A549 (cell line): ENCODE data around the gene HEXB. TPM values are rescaled to one million over a fixed set of nuclear protein-coding genes. Genes with fewer than 3 reads are reported as not detected.
A peak's percentile ranks its signal among the peaks of the same experiment; 100 is the strongest.

Experiments
- ATAC-seq, 2 experiments: fragments of 200-7000 bp in 1 of 2; fragments of >200 bp in 1 of 2; cut with Nextera tagmentation in 1 of 2; cut with Tn5 transposase in 1 of 2; 3 replicates each; pipeline versions ENCODE4 v1.8.0 to v1.9.1; 2018 to 2020; ENCODE audit warnings: mild to moderate bottlenecking in 1 of 2, moderate library complexity in 1 of 2
- CTCF ChIA-PET: fragments of 300-600 bp; sonication (Branson Sonifier 250); formaldehyde crosslinking; extraction: SDS; loops from one replicate; lab custom pipeline; 2021; ENCODE audit warnings: antibody characterized with exemption, inconsistent platforms; lab: Yijun Ruan, JAX
- POLR2A ChIA-PET: fragments of 350-600 bp; formaldehyde crosslinking; extraction: SDS; loops from one replicate; lab custom pipeline; 2021; ENCODE audit warnings: antibody characterized with exemption, inconsistent platforms; lab: Yijun Ruan, JAX
- DNase-seq, 2 experiments: peaks; one replicate each; pipeline versions ENCODE4 v3.0.0 to v3.0.0-alpha.2; 2011 to 2016; ENCODE audit warnings: low read depth in 1 of 2, low spot score in 1 of 2
- FAIRE-seq: peaks from 2 replicates; lab custom pipeline; 2011; peaks lifted over from hg19 to GRCh38; lab: Jason Lieb, UNC
- H3K27ac ChIP-seq, 2 experiments: fragments of >200 bp; sonication (Bioruptor Twin); formaldehyde crosslinking; 3 replicates each; pipeline ENCODE4 v1.5.1; 2016 to 2017
- H3K4me1 ChIP-seq: fragments of >200 bp; sonication (Bioruptor Twin); formaldehyde crosslinking; 3 replicates; pipeline ENCODE4 v1.6.1; 2016
- H3K4me2 ChIP-seq: fragments of >200 bp; sonication (Bioruptor Twin); formaldehyde crosslinking; 3 replicates; pipeline ENCODE4 v1.6.1; 2016
- H3K4me3 ChIP-seq: fragments of >200 bp; sonication (Bioruptor Twin); formaldehyde crosslinking; 3 replicates; pipeline ENCODE4 v1.5.1; 2016
- H3K9me3 ChIP-seq: fragments of >200 bp; sonication (Bioruptor Twin); formaldehyde crosslinking; 3 replicates; pipeline ENCODE4 v1.6.1; 2016
- ATOH8 ChIP-seq: fragments of 250-450 bp; sonication (Bioruptor Pico); IDR thresholded peaks from 2 replicates; pipeline ENCODE4 v1.5.0; 2020; ENCODE audit warnings: low read depth, mild to moderate bottlenecking, moderate library complexity
- CEBPB ChIP-seq, 2 experiments: fragments of >200 bp in 1 of 2; sonication (Bioruptor Twin) in 1 of 2; formaldehyde crosslinking in 1 of 2; IDR thresholded peaks; 2 replicates each; pipeline ENCODE4 v1.6.1; 2012 to 2016
- EHMT2 ChIP-seq: fragments of 200-600 bp; sonication (generic); IDR thresholded peaks from 2 replicates; pipeline ENCODE4 v1.6.1; 2016; ENCODE audit warnings: antibody characterized with exemption, low read depth, mild to moderate bottlenecking, moderate library complexity
- FOSB ChIP-seq: fragments of 250-450 bp; sonication (Bioruptor Pico); IDR thresholded peaks from 2 replicates; pipeline ENCODE4 v1.5.0; 2020; ENCODE audit warnings: mild to moderate bottlenecking, moderate library complexity
- HES2 ChIP-seq: fragments of >200 bp; sonication (Bioruptor Twin); formaldehyde crosslinking; IDR thresholded peaks from 2 replicates; pipeline ENCODE4 v1.6.1; 2016
- HOXA7 ChIP-seq: fragments of 250-450 bp; sonication (Bioruptor Pico); IDR thresholded peaks from 2 replicates; pipeline ENCODE4 v1.5.0; 2020; ENCODE audit warnings: mild to moderate bottlenecking, moderate library complexity
- JUNB ChIP-seq: fragments of >200 bp; sonication (Bioruptor Twin); formaldehyde crosslinking; IDR thresholded peaks from 2 replicates; pipeline ENCODE4 v1.6.1; 2016
- KDM1A ChIP-seq: fragments of 200-600 bp; sonication (generic); IDR thresholded peaks from 2 replicates; pipeline ENCODE4 v1.6.1; 2016; ENCODE audit warnings: low read depth, mild to moderate bottlenecking
- MYC ChIP-seq: IDR thresholded peaks from 2 replicates; pipeline ENCODE4 v1.6.1; 2012; ENCODE audit warnings: mild to moderate bottlenecking, inconsistent platforms, low read length, improper control_type of control experiment, borderline replicate concordance
- NPAS2 ChIP-seq: fragments of 250-450 bp; sonication (Bioruptor Pico); IDR thresholded peaks from 2 replicates; pipeline ENCODE4 v1.8.0; 2022; ENCODE audit warnings: mild to moderate bottlenecking, moderate library complexity, borderline replicate concordance
- RAD21 ChIP-seq, 2 experiments: fragments of >200 bp in 1 of 2; sonication (Bioruptor Twin) in 1 of 2; formaldehyde crosslinking in 1 of 2; IDR thresholded peaks in 1 of 2; conservative IDR thresholded peaks in 1 of 2; 2 replicates in 1 of 2; 3 replicates in 1 of 2; pipeline ENCODE4 v1.6.1; 2012 to 2018; ENCODE audit warnings: inconsistent platforms in 1 of 2
- RCOR1 ChIP-seq: fragments of 150-350 bp; IDR thresholded peaks from 2 replicates; pipeline ENCODE4 v1.6.1; 2014; ENCODE audit warnings: antibody characterized with exemption, low read length, low read depth
- ZFP36 ChIP-seq: fragments of 450-650 bp; IDR thresholded peaks from 2 replicates; pipeline ENCODE4 v1.6.1; 2014; ENCODE audit warnings: borderline replicate concordance; ENCODE audit not compliant: partially characterized antibody
- WGBS: methylation state at CpG from one replicate; pipeline ENCODE4 v1.1.6; 2017; ENCODE audit errors: missing lambda C conversion rate; 5-methylcytosine and 5-hydroxymethylcytosine counted together
- polyA plus RNA-seq, 4 experiments: library from polyadenylated mRNA; depleted of rRNA in 3 of 4; stranded (reverse); fragments of >200 nt; fragmentation: RNase III in 1 of 4; extraction: RNeasy Plus Mini Kit Qiagen cat#74134 plus additional on column Dnase treatment in 1 of 4; gene quantifications; 2 replicates in 3 of 4; 3 replicates in 1 of 4; pipeline ENCODE4 v1.2.3, GENCODE V29; 2011 to 2017
- small RNA-seq, 6 experiments: library from RNA; depleted of rRNA; stranded (forward); fragments of <200 nt; gene quantifications; one replicate each; pipeline ENCODE3, GENCODE V24; 2012

Gene HEXB
- polyA plus RNA-seq, 2 of the 4 experiments (the other 2 are of a cell fraction), result 83.5 to 153 TPM

GRCh38 chr5:74767579-74767913 lies 82.5 kb downstream of the HEXB start:
- FAIRE-seq, result no peak
- CTCF ChIA-PET, result interaction anchor here (1.0 to 2.1 kb wide), 4 partner anchors 13 to 151 kb away, joined by 3 to 6 read pairs (median 4); no protein-coding TSS in a partner anchor
- DNase-seq, result peak; percentile 38 to 54
- peak; percentile 39 to 72; a peak in 5 of 6 replicates for ATAC-seq
- Histone ChIP-seq H3K27ac (peak overlapping the region; percentile 85 to 90), H3K4me1 (peaks cover 38% of the 10 kb centered on the region), H3K9me3 (no peaks in the 10 kb centered on the region), H3K4me3 (peak overlapping the region; percentile 85), H3K4me2 (peak overlapping the region; percentile 92)
- 1% methylated on average over 9 of the region's 9 CpGs for WGBS
- no peak for TF ChIP-seq HOXA7 (CRISPR knock-in tag)
- no peak for TF ChIP-seq ZFP36
- no peak for TF ChIP-seq NPAS2 (CRISPR knock-in tag)
- TF ChIP-seq KDM1A, result no peak
- no peak for TF ChIP-seq CEBPB (IDR thresholded peaks at IDR 0.05)
- no peak for TF ChIP-seq HES2
- no peak for TF ChIP-seq RCOR1
- no peak for TF ChIP-seq JUNB
- TF ChIP-seq EHMT2, result no peak
- no peak for TF ChIP-seq FOSB (CRISPR knock-in tag)
- no peak for TF ChIP-seq ATOH8 (CRISPR knock-in tag)
- no peak for TF ChIP-seq MYC
- no peak for TF ChIP-seq RAD21 (conservative IDR thresholded peaks at IDR 0.05 in 1 of 2, IDR thresholded peaks at IDR 0.05 in 1 of 2)
- POLR2A ChIA-PET, result interaction anchor here (0.9 kb wide), 1 partner anchor 20 kb away, joined by 5 read pairs; no protein-coding TSS in a partner anchor

Small RNA genes within 50 kb of the gene (small RNA-seq; reads per million reads assigned to genes)
- gene RNU6-658P, result 0 reads per million in 6 experiments

Other genes starting within 250 kb of the HEXB start
- 20.0 and 22.5 TPM in 2 replicates for gene ENC1, start 44.5 kb upstream of the HEXB start, polyA plus RNA-seq (2011; rRNA removed)
- 17.0 to 21.3 TPM (median 20.4 TPM) in 3 replicates for gene ENC1, start 44.5 kb upstream of the HEXB start, polyA plus RNA-seq (2017; fragmentation: RNase III; extraction: RNeasy Plus Mini Kit Qiagen cat#74134 plus additional on column Dnase treatment)
- 54.9 and 63.1 TPM in 2 replicates for gene GFM2, start 81.9 kb downstream of the HEXB start, polyA plus RNA-seq (2011; rRNA removed)
- gene GFM2, start 81.9 kb downstream of the HEXB start, polyA plus RNA-seq (2017; fragmentation: RNase III; extraction: RNeasy Plus Mini Kit Qiagen cat#74134 plus additional on column Dnase treatment), result 32.2 to 36.5 TPM (median 34.9 TPM) in 3 replicates
- gene NSA2, start 82.0 kb downstream of the HEXB start, polyA plus RNA-seq (2011; rRNA removed), result 89.5 and 192 TPM in 2 replicates
- gene NSA2, start 82.0 kb downstream of the HEXB start, polyA plus RNA-seq (2017; fragmentation: RNase III; extraction: RNeasy Plus Mini Kit Qiagen cat#74134 plus additional on column Dnase treatment), result 228 to 258 TPM (median 235 TPM) in 3 replicates
- gene FAM169A, start 181.2 kb downstream of the HEXB start, polyA plus RNA-seq (2011; rRNA removed), result 13.0 and 18.3 TPM in 2 replicates
- gene FAM169A, start 181.2 kb downstream of the HEXB start, polyA plus RNA-seq (2017; fragmentation: RNase III; extraction: RNeasy Plus Mini Kit Qiagen cat#74134 plus additional on column Dnase treatment), result 5.8 to 7.9 TPM (median 7.5 TPM) in 3 replicates